PC-9 (cell line): ENCODE measurements around the gene TMEM179B.

Source experiments
- CTCF ChIP-seq: fragments of 200-600 bp; sonication (generic); conservative IDR thresholded peaks from 2 replicates; pipeline ENCODE4 v1.6.1; 2017; ENCODE audit warnings: mixed run types, antibody characterized with exemption, mild to moderate bottlenecking, moderate library complexity
- EZH2 ChIP-seq: fragments of 200-600 bp; sonication (generic); IDR thresholded peaks from 2 replicates; pipeline ENCODE4 v1.8.0; 2017; ENCODE audit warnings: antibody characterized with exemption, low read depth

- TF ChIP-seq CTCF, result no peak; the same call in 1 of the 2 replicates
- TF ChIP-seq EZH2, result no peak
Observed at GRCh38 chr11:62791501-62792201, 4.4 kb downstream of the TMEM179B start, which contains the start of gene TMEM223.
